OCI-LY1 (cell line): ENCODE results near the gene GPR39.

ENCODE experiments used
- EZH2 ChIP-seq: fragments of 200-600 bp; sonication (generic), shearing (Covaris generic); IDR thresholded peaks from 2 replicates; pipeline ENCODE4 v1.8.0; 2017; ENCODE audit warnings: borderline replicate concordance, mixed run types, mild to moderate bottlenecking, antibody characterized with exemption, low read length, moderate library complexity, mixed read lengths
- TF ChIP-seq, protein P1 (sequence below): fragments of 200-600 bp; sonication (generic), shearing (Covaris generic); IDR thresholded peaks from 2 replicates; pipeline ENCODE4 v1.5.1; 2017; ENCODE audit warnings: mild to moderate bottlenecking, antibody characterized with exemption, low read length, moderate library complexity, mixed read lengths

DNA sequence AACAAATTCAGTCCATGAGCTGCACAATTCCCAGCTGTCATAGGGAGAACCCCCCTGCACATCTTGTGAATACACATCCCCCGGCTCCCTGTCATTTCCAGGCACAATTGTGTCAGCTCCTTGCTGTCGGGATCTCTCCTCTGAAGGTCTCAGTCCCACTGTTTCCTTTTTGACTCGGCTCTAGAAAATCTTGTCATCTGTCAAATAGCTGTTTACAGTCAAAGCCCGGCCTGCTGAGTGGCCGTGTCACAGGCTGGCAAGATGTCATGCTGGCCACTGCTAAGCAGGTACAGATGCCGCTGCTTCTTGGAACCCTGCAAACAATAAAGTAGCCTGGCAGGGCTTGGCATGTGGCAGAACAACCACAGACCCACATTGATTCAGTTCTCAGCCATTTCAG lies 191.7 kb downstream of the GPR39 start:
- TF ChIP-seq, protein P1, sequence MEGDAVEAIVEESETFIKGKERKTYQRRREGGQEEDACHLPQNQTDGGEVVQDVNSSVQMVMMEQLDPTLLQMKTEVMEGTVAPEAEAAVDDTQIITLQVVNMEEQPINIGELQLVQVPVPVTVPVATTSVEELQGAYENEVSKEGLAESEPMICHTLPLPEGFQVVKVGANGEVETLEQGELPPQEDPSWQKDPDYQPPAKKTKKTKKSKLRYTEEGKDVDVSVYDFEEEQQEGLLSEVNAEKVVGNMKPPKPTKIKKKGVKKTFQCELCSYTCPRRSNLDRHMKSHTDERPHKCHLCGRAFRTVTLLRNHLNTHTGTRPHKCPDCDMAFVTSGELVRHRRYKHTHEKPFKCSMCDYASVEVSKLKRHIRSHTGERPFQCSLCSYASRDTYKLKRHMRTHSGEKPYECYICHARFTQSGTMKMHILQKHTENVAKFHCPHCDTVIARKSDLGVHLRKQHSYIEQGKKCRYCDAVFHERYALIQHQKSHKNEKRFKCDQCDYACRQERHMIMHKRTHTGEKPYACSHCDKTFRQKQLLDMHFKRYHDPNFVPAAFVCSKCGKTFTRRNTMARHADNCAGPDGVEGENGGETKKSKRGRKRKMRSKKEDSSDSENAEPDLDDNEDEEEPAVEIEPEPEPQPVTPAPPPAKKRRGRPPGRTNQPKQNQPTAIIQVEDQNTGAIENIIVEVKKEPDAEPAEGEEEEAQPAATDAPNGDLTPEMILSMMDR, result no peak
- no peak for TF ChIP-seq EZH2
